HG03196 (cell line): ENCODE results near the gene DCLK2.
"Not testable (repeated sequence)": the region's sequence is repeated elsewhere in the genome, so short reads cannot be mapped to it uniquely, and the experiment has no call there.

Source experiments
- ATAC-seq: cut with Tn5 transposase; IDR thresholded peaks from one replicate; pipeline ENCODE4 v1.9.1; 2021; ENCODE audit not compliant: unreplicated experiment

DCLK2 gene

GRCh38 chr4:150145090-150145945 is 67.1 kb downstream of the DCLK2 start:
- no peak for ATAC-seq

DNA sequence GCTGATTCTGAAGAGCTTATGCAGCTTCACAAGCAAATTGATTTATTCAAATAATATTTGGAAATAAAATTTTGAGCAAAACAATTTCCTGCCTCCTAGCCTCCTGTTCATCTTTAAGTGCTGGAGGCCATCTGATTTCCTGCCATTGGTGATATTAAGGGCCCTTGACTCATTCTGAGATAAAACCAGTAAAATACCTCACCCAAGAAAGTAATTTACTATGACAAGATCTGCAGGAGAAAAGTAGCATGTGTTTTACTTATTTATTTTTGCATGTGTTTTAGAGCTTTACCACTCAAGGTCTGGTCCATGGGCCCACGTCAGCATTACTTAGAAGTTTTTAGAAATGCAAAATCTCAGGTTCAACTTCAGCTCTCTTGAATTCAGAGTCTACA is 67.7 kb downstream of the DCLK2 start:
- no peak for ATAC-seq

DNA sequence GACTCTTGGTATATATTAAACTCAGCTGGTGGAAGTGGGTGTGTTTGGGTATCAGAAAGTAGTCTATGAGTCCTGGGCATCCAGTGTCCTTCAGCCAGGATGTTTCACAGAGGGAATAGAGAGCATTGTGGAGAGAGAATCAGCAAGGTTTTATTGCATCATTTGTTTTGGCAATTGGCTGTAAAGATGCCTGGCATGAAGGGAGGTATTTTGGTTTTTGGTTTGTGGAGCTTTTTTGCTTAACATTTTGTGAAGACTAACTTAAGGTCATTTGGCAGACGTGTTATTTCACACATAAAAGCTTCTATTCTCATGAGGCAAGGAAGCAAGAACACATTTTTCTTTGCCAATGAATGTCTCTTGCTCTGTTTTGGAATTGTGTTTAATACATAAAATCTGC is 71.1 kb downstream of the DCLK2 start:
- ATAC-seq = no peak

DNA sequence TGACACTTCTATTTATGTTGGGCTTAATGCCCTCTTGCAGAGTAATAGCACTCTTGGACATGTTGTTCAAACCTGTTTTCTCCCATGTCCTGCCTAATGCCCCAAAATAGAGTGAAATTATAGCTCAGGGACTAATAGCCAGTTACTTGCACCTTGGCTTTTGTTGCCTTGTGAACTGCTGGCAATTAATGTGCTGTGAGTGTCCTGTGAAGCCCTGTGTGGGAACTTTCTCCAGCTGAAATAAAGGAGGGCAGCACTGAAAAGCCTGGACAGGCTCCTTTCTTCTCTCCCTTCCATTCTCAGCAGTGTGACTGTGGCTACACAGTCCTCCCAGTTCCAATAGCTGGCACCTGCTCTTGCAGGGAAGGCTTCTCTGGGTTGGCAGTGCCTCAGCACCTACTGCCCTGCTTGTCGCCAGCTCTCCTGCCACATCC is 72.4 kb downstream of the DCLK2 start:
- ATAC-seq = no peak

DNA sequence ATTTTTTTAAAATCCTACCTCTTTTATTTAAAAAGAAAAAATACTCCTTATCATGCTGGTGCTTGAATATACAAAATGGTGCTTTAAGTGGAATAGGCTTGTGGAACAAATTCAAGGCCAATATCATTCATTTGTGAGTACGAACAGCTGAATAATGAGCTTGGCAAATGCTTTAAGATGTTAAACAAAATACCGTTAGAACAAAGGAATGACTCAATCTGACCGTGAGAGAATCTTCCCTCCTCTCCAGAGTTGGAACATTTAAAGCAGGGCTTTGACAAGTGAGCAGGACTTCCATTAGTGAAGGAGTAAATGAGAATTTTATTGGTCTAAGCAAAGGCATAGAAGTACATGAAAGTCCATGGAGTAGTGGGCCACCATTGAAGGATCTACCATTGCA is 74.5 kb downstream of the DCLK2 start:
- no peak for ATAC-seq

DNA sequence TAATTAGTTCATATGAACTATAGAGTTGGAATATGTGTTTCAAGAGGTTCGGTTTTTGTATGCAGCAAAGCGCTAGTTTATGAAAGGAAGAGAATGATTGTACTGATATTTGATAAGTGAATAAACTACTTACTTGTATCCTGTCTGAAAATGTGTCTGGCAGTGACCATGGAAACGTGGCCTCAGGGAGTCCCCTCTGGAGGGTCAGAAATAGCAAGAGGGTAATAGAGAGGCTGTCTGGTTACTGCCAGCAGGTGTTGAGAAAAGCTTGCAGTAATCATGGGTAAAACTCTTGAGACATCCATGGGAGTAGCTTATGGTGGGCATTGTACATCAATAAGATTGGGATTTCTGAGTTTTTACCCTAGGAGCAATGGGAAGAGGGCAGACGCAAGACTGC is 77.1 kb downstream of the DCLK2 start:
- no peak for ATAC-seq

GRCh38 chr4:150156543-150156942 is 78.3 kb downstream of the DCLK2 start:
- no peak for ATAC-seq

DNA sequence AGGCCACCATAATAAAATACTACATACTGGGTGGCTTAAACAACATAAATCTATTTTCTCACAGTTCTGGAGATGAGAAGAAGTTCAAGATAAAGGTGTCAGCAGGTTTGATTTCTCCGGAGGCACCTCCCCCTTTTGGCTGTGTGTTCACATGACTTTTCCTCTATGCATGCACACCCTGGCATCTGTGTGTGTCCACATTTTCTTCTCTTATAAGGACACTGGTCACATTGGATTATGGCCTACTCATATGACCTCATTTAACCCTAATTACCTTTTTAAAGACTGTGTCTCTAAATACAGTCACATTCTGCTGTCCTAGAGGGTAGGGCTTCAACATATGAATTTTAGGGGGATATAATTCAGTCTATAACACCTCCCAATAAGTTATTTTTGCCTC is 79.8 kb downstream of the DCLK2 start:
- no peak for ATAC-seq

DNA sequence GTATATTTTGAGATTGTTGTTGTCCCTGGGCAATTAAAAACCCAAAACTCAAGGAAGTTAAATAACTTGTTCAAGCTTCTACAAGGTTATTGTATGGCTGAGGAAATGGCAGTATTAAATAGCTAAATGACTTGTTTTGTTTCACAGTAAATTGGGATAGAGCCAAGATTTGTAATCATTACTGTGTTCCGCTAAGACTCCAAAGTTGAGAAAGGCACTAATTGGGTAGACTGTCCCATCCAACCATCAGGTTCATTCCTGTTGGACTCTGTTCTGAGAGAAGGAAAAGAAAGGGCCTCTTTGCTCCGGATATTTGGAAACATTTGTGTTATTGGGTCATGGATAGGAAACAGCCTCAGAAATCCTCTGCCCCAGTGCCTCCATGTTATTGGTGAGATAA is 82.2 kb downstream of the DCLK2 start:
- no peak for ATAC-seq

- ATAC-seq = no peak
Measured at GRCh38 chr4:150161109-150161508, 82.9 kb downstream of the DCLK2 start.

DNA sequence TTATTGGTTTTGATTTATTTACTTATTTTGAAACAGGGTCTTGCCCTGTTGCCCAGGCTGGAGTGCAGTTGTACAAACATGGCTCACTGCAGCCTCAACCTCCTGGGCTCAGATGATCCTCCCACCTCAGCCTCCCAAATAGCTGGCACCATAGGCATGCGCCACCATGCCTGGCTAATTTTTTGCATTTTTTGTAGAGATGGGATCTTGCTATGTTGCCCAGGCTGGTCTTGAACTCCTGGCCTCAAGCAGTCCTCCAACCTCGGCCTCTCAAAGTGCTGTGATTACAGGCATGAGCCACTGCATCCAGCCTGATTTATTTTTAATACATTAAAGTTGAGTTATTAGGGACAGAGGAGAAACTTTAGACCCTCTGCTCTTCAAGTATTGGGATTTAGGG is 83.8 kb downstream of the DCLK2 start:
- not testable (repeated sequence) for ATAC-seq

DNA sequence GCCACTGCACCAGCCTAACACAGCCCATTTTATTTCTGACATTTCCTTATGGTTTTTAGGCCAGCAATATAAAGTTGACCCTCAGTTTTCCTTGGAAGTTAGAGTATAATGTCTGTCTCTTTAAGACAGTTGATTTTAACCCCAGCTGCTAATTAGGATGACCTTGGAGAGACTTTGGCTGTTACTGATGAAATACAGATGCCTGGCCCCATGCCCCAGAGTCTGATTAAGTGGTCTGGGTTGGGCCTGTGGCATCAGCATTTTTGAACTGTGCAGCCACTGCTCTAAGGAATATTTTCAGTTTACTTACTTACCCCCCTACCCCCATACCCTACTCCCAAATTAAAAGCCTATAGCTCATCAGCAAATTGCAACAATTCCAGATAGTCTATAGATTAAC is 85.8 kb downstream of the DCLK2 start:
- ATAC-seq = no peak

DNA sequence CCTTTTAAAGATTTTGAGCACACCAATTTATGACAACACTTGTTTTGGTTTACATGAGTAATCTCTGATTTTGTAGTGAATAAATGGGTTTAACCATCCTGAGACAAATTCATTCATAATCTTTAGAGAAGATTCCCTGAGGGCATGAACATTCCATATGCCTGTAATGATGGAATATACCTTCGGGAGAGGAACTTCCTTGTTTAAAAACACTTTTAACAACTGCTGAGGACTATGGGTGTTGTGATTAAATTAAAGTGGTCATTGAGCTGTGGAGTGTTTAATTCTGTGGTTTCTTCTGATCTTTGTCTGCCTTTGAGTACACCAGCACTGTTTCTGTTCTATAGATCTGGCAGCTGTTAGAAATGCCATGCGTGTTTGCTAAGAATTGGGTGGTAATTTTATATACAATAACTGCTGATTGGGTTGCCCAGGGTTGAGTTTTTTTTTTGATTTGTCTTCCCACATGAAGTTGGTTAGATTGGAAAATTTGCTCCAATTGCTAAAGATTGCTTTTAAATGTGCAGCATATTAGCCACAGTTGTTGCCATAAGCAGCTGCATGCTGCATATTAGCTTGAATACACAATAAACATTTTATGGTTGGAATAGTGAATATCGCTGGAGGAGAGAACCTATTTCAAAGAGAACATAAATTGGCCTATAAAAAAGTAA is 86.8 kb downstream of the DCLK2 start:
- no peak for ATAC-seq

- no peak for ATAC-seq
Measured at GRCh38 chr4:150167054-150167453, 88.8 kb downstream of the DCLK2 start.

DNA sequence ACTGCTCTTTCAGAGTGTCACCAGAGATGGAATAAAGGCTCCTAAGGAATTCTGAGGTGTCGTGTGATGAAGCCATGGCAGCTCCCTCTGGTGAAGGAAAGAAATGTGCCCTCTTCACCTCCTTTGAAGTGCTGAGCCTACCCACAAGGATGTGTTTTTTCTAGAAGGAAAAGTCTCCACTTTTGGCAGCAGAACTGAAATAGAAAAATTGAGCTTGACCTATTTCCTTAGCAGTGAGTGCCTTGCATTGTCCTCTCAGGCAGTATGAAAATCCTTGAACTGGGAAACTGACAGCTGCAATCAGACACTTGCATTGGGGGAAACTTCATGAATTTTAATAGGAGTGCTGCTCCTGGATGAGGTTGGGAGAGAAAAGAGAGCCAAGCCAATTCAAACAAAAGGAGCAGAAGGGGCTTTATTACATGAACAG is 95.2 kb downstream of the DCLK2 start:
- ATAC-seq = no peak

- ATAC-seq = no peak
Measured at GRCh38 chr4:150173982-150174398, 95.7 kb downstream of the DCLK2 start.

DNA sequence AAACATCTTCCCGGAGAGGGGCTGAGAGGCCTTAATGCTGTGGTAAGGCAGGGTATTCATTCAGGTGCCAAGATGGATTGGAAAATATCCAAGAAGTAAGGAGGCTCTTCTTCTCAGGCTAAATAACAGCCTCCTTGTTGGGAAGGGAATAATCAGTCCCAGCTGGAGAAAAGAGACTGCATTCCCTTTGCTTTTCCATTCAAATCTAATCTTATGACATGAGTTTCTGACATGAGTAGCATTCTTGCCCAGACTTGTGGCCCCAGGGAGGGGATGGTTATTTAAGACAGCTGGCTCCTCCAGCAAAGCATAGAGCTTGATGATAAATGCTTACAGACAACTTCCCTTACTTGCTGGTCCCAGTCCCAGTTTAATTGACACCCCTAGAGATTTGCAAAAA is 98.3 kb downstream of the DCLK2 start:
- no peak for ATAC-seq

GRCh38 chr4:150178161-150178560 is 99.9 kb downstream of the DCLK2 start:
- ATAC-seq = no peak

- no peak for ATAC-seq
Measured at GRCh38 chr4:150181536-150181935, 103.3 kb downstream of the DCLK2 start.

DNA sequence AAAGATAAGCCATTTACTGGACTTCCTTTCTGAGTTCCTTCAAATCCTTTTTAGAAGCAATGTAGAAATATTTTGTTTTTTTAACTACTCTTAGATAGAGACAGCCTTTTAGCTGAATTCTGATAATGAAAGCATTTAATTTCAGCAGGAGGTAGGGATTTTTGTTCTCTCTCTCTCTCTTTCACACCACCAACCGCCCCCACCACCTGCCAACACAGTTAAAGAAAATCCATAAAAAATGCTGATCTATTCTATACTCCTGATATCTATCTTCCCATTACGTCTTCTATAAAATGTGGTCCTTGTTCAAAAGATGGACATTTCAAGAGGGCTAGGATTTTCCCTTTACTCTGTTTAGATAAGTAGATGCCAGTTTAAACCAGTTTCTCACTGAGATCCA is 104.5 kb downstream of the DCLK2 start:
- no peak for ATAC-seq

- ATAC-seq = not testable (repeated sequence)
Measured at GRCh38 chr4:150185033-150185432, 106.8 kb downstream of the DCLK2 start.

DNA sequence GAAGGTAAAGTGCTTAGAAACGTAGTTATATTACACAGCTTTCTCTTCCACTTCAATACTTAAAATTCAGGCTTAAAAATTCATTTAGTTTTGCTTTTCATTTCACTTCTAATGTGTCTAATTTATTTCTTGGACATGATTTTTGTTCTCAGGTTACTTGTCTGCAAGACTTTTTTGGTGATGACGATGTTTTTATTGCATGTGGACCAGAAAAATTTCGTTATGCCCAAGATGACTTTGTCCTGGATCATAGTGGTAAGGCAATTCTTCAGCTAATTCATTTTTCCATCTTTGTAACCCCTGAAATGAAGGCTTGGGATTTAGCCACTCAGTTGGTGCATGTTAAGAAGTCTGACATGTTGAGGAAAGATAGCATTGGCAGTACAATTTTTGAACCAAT is 114.7 kb downstream of the DCLK2 start:
- no peak for ATAC-seq
